ENCODE results near the gene SRSF9.
"Not testable (repeated sequence)": the region's sequence is repeated elsewhere in the genome, so short reads cannot be mapped to it uniquely, and the experiment has no call there.

The SRSF9 gene

DNA sequence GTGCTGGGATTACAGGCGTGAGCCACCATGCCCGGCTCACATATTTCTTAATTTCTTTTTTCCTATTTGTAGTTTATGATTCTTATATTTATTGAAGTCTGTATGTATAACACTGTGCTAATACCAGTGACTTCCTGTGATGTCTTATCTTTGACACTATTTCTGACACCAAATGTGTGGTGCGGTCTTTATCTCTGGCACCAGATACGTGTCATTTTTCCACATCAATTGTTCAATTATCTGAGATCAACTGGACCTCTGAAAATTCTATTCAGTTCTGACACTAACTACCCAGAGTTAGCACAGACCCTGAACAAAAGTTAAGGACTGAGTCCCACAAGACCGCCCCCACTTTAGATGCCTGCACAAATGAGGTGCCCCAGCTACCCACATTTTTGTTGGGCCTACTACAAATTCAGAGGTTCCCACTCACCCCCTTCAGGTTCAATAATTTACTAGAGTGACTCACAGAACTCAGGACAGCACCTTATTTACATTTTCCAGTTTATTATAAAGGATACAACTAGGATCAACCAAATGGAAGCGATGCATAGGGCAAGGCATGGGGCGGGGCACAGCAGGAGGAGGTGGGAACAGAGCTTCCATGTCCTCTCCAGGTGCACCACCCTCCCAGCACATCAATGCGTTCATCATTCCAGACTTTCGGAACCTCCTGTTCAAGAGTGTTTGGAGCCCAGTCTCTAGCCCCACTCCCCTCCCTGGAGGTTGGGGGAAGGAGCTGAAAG lies 11.6 kb upstream of the SRSF9 start:
- no peak for DNase-seq

DNA sequence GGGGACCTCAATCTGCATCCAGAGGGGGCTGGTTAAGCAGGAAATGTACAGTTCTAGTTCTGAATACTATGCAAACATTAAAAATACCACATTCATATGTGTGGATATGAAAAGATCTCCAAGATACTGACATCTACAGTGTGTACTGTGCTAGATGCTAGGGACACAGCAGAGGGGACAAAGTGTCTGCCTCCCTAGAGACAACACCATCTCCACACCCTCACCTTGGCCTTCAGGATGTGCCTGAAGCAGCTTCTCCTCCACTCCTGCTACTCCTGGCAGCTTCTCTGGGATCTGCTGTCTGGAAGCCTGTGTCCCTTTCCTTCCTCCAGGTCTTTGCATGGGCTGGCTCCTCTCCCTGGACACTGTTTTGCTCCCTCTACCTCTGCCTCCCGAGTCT lies 10.7 kb upstream of the SRSF9 start:
- DNase-seq: no peak

DNA sequence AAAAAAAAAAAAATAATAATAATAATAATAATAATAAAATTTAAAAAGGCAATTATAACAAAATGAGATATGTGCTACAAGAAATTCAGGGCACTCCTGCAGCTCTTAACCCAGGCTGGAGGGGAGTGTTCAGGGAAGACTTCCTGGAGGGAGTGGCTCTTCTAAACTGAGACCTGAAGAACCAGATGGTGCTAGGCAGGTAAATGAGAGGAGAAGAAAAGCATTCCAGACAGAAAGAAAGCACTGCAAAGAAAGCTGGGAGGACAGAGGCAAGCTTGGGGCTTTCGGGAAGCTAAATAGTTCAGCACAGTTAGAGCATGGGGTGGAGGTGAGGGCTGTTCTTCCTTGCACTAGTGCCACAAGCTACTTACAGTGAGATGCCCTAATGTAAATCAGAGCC lies 9.9 kb upstream of the SRSF9 start:
- DNase-seq: no peak

DNA sequence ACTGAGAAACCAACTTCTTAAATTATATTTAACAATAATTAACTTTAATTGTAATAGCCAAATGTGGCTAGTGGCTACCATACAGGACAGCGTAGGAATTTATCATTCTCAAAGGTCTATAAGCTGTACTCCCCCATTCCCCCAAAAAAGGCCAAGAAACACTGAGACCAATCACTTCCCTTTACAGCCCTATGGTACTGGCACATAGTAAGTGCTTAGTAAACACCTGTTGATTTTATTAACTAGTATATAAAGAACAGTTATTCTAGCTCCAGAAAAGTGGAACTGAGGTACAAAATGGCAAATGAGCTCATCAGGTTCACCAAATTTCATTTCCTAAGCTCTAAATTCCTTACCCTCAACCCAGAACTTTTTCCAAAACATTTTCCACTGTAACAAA lies 6.1 kb upstream of the SRSF9 start:
- no peak for DNase-seq

DNA sequence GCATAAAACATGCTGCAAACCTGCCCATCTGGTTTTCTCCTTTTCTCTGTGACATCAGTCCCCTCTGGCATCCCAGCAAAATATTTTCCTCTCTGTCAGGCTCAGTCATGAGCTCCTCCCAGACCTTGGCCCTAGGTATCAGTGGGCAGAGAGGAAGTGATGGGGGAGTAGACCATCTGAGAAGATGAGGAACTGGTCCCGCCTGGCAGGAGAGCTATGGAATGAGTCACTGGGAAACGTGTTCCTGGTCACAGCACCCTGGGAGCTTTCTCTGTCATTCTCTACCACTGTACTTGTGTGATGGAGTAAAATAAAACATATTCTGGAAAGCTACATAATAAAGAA lies 5.0 kb upstream of the SRSF9 start:
- DNase-seq: no peak

DNA sequence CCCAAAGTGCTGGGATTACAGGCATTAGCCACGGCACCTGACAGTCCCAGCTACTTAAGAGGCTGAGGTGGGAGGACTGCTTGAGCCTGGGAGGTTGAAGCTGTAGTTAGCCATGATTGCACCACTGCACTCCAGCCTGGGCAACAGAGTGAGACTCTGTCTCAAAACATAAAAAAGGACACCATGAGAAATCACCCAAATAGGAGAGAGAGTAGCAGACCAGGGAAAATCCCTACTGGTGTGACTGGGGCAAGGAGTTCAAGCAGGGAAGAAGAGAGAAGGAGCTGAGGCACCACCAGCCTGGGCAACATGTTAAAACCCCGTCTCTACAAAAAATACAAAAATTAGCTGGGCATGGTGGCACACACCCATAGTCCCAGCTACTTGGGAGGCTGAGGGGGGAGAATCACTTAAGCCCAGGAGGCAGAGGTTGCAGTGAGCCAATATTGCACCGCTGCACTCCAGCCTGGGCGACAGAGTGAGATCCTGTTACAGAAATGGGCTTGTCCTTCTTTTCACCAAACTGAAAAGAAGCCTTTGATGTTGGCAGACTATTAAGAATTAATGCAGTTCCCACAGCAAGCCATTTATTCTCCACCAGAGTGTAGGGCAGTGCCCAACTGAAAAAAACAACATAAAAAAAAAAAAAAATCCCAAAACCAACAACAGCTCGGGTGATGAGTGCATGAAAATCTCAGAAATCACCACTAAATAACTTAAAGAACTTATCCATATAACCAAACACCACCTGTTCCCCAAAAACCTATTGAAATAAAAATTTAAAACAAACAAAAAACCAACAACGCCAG lies 4.5 kb upstream of the SRSF9 start:
- no peak for DNase-seq

DNA sequence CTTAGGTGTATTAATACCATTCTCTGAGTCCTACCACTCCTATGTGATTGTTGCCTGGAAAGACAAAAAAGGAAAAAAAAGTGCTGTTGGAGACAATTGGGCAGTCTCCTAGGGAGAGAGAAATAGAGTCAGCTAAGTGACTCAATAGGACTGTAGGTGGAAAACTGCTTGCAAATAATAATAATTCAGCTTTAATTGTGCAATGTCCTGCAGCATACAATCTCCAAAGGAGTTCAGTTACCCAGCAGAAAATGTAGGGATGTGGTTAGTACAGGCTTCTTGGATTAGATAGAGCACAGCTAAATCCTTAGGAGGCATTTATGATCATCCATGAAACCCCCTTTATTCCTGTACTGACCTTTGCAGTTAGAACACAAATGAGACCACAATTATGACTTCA lies 3.0 kb upstream of the SRSF9 start:
- no peak for DNase-seq

DNA sequence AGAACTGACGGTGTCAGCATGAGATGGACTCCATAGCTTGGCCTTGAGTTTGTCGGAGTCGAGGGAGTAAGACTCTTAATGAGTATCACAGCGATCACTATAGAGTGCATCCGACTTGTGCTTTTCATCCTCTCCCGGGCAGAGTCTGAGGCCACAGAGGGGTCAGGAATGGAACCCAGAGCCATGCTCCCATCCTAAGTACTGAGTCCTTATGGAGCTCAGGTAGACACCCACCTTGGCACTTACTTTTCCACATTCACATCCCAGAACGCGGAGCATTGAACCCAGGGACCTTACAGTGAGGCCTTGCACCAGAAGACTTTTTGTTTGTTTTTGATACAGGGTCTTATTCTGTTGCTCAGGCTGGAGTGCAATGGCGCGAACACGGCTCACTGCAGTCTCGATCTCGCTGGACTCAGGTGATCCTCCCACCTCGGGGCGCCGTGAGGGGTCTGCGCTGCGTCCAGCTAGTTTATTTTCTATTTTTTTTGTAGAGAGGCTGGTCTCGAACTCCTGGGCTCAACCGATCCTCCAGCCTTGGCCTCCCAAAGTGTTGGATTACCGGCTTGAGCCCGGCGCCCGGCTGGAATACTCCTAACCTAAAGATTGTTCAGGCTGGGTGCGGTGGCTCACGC lies 719 bp upstream of the SRSF9 start:
- DNase-seq: no peak

DNA sequence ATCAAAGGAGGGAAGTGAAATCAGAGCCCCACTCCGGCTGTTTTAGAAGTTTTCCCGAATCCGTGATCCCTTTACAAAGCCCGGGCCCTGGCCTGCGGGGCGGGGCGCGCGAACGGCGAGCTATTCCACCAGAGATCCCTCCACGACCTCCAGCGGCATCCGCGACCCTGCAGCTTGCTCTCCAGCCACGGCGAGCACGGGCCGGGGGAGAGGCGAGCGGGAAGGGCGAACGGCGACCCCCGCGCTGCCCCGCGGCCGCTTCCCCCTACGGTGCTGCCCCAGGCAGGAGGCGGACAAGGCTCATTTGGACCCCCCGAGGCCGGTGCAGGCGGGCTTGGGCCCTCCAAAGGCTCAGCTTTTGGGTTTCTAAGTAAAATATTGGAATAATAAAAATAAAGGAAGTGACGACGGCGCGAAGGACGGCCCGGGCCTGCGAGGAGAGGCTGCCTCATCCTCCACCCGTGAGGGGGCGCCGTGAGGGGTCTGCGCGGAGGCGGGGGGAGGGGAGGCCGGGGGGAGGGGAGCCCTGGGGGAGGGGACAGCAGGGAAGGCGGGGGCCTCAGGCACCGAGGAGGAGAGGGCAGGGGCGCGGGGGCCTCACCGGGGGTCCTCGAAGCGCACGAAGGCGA lies 613 bp downstream of the SRSF9 start:
- DNase-seq: no peak

DNA sequence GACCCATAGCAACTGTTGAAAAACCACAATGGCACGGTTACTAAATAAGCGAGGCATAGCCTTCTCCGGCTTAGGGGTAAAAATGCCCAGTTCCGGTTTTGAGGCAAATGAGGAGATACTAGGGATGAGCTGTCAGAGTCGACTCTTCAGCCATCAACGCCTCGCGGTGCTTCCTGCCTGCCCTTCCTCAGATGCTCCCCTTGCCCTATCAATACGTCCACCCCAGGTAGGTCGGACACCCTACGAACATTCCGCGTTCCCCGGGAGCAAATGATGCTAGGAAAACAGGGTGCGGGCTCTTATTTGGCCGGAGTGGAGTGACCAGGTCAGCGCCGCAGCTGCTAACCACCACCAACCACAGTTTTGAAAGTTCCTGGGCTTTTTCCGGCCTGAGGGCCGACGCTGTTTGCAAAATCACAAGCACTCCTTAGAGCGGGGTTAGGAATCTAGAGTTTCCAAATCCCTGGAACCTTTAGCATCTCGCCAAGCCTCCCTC lies 1.2 kb downstream of the SRSF9 start:
- DNase-seq: peak; percentile 37

DNA sequence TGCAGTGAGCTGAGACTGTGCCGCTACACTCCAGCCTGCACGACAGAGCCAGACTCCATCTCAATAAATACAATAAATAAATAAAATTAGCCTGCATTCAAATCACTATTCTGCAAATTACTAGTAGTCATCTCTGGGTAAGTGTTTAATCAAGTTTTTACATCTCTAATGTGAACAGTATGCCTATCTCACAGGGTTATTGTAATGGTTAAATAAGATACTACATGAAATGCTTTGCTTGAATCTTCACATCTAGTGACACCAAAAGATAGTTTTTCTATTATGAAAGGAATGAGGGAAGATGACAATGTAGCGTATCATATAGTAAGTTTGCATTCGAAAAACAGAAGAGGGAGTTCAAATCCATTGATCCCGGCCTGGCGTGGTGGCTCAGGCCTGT lies 2.1 kb downstream of the SRSF9 start:
- DNase-seq: no peak

DNA sequence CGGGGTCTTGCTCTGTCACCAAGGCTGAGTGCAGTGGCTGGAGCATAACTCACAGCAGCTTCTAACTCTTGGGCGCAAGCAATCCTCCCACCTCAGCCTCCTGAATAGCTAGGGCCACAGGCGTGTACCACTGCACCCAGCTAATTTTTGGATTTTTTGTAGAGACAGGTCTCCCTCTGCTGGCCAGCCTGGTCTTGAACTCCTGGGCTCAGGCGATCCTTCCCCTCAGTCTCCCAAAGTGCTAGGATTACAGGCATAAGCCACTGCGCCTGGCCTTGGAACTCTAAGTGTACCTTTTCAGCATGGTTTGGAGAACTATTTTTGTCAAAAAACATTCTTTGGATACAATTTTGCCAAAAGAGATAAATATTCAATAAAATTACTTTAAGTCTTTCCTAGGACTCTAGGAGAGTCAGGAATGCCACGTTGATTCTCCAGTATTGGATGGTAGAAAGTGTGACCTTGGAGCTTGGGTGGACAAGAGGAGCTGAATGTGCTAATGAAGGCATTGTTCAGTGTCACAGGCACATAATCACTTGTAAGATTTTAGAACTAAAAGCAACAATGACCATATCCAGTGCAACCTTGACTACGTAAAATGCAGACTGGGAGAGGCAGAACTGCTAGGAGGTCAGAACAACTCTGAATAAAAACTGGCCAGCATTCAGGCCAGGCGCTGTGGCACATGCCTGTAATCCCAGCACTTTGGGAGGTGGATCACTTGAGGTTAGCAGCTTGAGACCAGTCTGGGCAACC lies 2.8 kb downstream of the SRSF9 start:
- DNase-seq: no peak

DNA sequence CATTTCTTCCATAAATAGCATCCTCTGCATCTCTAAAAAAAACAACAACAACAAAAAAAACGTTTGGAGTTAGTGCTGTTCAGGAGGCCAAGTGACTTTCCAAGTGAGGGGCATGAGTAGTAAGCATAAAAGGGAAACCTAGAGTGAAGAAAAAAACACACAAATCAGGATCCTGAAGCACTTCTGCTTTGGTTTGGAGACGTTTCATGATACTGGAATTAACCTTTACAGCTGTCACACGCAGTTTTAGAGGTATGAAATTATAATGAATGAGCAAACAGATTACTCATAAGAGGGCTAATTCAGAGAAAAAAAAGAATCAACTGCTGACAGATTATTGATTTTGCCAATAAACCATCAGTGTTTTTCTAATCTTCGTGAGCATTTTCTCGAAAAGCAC lies 3.8 kb downstream of the SRSF9 start:
- no peak for DNase-seq

DNA sequence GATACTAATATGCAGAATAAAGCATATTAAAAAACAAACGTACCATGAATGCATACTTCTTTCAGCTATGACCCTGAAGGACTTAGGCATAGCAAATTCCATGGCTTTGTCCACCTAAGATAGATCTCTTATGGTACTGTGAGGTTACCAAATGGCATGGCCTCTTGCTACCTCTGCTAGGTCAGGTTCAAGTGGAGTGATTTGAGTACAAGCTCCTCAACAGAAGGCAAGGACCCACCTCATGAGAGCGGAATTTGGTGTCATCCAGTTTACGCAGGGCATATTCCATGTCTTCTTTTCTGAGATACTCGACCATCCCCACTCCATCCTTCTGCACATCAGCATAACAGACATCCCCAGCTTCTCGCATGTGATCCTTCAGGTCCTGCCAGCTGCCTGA lies 5.8 kb downstream of the SRSF9 start:
- no peak for DNase-seq

DNA sequence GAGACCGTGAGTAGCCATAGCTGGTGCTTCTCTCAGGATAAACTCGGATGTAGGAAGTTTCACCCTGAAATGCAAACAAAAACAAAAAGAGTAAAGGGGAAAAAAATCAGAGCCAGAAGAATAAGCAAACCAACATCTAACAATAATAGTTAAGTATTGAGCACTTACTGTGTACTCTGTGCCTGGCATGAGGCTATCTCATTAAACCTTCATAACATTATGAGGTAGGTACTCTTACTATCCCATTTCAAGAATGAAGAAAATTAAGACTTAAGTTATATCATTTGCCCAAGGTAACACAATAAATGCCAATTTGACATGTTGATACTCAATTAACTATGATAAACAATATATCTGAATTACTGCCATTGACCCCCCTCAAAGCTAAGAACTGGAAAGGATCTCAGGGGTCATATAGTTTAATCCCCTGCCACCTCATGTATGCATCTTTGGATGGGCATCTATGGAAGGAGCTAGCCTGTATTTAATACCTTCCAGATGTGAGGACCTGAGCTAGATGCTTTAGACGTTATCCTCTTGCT lies 7.4 kb downstream of the SRSF9 start:
- DNase-seq: no peak

DNA sequence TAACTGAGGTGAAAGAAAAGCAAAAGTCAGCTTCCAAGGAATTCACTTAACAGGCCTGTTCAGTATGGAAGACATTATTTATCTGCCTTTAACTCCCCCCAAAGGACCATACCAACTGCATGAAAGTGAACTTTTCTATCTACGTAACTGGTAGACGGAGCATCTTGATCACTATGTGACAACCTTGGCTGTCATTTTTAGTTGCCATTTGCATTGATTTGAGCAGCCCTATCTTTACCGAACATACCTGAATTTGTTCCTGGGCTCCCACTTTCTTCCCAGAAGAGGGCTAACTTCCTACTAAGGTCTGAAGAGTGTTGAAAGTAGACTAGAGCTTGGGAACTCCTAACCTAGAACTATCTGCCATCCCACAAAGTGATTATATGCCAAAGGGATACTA lies 9.4 kb downstream of the SRSF9 start:
- no peak for DNase-seq

DNA sequence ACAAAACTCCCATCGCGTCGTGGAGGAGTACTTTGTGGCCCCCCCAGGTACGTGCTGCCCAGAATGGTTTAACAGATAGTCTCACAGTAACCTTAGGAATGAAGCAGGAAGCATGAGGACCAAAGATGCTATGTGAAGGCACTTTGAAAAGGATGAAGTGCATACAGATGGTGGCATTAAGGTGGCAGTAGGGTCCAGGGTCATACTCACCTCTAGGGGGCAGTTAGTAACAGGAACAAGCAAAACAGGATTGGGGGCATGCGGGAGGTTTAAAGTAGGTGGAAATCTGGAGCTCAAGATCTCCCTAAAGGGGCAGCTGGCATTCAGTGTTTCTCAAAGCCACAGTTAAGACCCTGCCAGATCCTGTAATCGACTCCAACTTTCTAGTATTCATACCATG lies 12.4 kb downstream of the SRSF9 start:
- DNase-seq: no peak

DNA sequence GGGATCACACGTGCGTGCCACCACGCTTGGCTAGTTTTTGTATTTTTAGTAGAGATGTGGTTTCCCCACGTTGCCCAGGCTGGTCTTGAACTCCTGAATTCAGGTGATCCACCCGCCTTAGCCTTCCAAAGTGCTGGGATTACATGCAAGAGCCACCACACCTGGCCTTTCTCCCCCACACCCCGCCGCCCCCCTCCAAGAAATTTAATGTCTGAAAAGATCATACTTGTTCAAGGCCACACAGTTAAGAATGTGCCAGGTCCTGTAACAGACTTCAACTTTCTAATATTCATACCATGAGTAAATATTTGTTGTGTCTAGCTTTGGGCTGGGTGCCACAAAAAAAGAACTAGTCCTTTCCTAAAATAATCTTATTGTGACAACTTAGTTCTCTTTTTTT lies 14.2 kb downstream of the SRSF9 start:
- DNase-seq: no peak

DNA sequence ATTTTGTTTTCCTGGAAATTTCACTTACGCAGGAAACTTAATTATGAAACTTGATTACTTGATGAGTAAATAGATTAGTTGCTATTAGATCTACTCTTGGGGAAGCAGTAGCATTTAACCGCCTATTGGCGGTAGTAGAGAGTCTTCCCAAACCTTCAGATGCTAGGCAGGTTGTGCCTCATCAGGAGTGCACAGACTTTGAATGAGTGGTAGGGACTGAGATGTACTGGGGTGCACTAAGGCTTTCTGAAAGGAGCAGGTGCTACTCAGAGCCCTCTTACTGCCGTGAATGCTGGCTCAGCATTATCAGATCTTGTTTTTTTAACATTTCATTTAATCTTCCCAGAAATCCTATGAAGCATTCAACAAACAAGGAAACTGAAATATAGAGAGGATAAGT lies 15.6 kb downstream of the SRSF9 start:
- DNase-seq: no peak

DNA sequence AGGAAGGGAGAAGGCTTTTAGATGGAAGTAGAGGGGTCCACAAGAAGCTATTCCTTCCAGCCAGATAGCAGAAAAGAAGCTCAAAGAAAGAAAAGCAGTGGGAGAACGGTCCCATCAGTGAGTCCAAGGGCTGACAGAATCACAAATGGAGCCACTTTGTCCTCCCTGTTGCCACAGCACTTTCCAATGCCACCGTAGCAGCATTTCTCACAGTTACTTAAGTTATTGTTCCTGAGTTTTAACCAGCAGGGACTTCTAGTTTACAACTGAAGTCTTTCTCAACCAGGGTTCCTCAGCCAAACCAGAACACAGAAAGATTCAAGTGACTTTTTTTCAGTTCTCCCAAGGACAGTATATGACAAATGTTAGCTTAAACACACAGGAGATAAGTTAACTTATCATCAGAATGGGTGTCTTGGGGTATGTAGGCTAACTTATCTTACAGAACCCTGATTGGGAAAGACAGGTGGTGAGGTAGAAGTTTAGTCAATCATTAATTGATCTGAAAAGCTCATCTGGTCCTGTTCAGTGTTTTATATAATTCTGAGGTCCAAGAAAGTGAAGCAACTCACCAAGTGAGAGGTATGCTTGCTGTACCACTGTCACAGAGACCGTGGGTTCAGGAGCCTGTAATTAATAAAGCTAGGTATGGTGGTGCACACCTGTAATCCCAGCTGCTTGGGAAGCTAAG lies 16.3 kb downstream of the SRSF9 start:
- no peak for DNase-seq

DNA sequence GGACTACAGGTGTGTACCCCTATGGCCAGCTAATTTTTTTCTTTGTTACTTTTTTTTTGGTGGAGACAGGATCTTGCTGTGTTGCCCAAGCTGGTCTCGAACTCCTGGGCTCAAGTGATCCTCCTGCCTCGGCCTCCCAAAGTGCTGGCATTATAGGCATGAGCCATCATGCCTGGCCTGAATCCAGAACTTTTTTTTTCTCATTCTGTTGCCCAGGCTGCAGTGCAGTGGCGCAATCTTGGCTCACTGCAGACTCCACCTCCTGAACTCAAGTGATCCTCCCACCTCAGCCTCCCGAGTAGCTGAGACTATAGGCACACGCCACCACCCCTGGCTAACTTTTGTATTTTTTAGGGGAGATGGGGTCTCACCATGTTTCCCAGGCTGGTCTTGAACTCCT lies 17.0 kb downstream of the SRSF9 start:
- not testable (repeated sequence) for DNase-seq

DNA sequence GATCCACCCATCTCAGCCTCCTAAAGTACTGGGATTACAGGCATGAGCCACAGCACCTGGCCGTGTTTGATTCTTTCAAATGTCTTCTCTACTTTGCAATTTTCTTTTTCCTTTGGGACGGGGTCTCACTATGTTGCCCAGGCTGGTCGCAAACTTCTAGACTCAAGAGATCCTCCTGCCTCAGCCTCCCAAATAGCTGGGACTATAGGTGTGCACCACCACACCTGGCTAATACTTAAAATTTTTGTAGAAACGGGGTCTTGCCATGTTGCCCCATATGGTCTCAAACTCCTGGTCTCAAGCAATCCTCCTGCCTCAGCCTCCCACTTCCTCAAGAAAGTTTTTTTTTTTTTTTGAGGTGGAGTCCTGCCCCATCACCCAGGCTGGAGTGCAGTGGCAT lies 21.6 kb downstream of the SRSF9 start:
- no peak for DNase-seq

Measured in activated CD4-positive, CD25-positive, alpha-beta regulatory T cell treated with anti-CD3 and anti-CD28 coated beads, Interleukin-2, amount 50 U/mL, for 72 hours (primary cell).